ENCODE measurements around the gene MYH11. TPM values are rescaled to one million over a fixed set of nuclear protein-coding genes. Genes with fewer than 3 reads are reported as not detected.
"Not testable (repeated sequence)": the region's sequence is repeated elsewhere in the genome, so short reads cannot be mapped to it uniquely, and the experiment has no call there.

MYH11 gene
- polyA plus RNA-seq, 4 donors: 8.3 to 18.4 (median 10.6) TPM

- DNase-seq (ENCODE audit: low read depth in 4 of 4, low spot score in 2 of 4): not testable (repeated sequence)
Observed at GRCh38 chr16:15812401-15812750, 44.5 kb downstream of the MYH11 start.

DNA sequence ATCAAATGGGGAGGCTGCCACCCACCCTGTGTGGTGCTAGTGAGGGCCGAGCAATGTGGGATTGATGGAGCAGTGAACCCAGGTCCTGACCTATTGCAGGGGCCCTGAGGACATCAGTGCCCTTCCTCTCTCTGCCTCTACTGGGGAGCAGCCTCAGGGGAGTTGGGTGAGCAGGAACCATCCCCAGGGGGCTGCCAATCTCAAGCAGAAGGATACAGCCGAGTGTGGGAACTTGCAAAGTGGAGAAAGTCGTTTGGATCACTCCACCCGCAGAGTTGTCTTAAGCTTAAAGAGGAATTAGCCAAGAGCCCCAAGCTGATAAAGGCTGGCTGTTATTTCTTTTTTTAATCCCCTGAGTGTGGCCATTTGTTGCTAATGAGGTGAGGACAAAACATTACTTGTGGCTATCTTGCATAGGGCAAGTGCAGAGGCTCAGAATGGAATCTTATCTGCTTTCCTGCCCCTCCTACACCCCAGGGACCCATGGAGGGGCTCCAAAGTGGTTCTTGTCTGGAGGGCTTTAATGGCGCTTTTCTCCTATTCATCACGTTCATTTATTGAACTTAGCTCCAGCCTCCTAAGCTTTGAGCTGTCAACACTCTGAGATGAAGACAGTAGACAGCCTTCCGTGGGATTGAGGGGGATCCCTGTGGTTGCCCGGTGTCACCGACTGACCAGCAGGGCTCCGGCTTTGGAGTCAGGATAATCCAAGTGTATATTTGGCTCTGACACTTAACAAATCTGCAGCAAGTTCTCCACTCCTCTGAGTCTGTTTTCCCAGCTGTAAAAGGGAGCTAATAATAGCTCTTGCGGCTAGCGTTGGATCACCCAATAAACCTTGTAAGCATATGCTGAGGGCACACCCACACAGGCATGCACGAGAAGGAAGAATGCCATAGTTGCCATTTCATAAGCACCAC is 45.1 kb downstream of the MYH11 start:
- no peak for DNase-seq (ENCODE audit: low read depth in 4 of 4, low spot score in 2 of 4)

- DNase-seq (ENCODE audit: low read depth in 4 of 4, low spot score in 2 of 4): no peak
Observed at GRCh38 chr16:15810949-15811348, 45.9 kb downstream of the MYH11 start.

GRCh38 chr16:15810411-15810810 is 46.4 kb downstream of the MYH11 start:
- DNase-seq (ENCODE audit: low read depth in 4 of 4, low spot score in 2 of 4): no peak

- not testable (repeated sequence) for DNase-seq (ENCODE audit: low read depth in 4 of 4, low spot score in 2 of 4)
Observed at GRCh38 chr16:15809297-15809696, 47.5 kb downstream of the MYH11 start.

DNA sequence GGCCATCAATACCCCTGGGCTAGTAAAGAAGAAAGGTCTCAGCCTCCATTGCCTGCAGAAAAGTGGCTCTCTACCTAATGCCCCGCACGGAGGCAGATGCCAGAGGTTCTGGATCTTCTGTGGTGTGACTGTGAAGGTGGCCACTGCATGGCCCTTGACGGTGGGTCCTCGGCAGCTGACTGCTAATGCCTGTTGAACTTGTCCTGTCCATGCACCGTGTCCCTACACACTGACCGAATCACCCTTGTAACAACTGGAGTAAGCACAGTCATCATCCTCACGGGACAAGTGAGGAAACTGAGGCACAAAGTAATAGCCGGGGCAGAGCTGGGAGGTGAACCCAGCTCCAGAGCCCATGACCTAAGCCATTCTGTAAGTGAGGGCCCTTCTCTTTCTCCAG is 48.8 kb downstream of the MYH11 start:
- no peak for DNase-seq (ENCODE audit: low read depth in 4 of 4, low spot score in 2 of 4)

DNA sequence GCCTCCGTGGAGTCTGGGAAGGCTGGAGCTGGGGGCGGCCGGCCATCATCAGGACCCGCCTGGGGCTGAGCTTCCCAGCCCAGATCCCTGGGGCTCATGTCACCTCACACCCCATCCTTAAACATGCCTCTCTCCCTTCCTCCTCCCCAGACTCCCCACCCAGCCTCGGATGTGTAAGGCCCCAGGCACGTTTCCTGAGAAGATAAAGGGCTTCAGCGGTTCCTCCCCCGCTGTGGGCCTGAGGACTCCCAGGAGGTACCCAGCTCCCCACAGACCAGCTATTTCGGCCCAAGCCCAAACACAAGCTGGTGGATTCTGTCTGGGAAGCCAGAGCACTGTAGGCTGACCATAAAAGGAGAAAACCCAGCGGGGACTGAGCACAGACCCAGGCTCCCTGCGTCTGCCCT is 49.2 kb downstream of the MYH11 start:
- no peak for DNase-seq (ENCODE audit: low read depth in 4 of 4, low spot score in 2 of 4)

DNA sequence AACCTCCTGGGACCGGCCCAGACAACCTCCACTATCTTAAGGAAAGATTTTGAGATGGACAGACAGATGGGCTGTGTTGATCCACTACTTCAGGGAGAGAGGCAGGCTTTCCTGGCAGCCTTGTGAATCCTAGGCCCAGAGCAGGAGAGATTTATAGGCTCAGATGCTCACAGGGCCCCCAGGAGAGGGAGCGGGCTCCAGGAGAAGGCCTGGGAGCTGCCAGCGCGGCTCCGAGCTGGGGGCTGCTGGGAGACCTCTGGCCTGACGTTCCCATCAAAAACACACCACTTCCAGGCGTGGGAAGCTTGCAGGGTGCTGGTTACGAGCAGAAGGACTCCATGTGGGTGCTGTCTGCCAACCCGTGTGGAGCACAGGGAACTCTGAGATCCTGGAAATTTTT is 53.2 kb downstream of the MYH11 start:
- DNase-seq (ENCODE audit: low read depth in 4 of 4, low spot score in 2 of 4): no peak

DNA sequence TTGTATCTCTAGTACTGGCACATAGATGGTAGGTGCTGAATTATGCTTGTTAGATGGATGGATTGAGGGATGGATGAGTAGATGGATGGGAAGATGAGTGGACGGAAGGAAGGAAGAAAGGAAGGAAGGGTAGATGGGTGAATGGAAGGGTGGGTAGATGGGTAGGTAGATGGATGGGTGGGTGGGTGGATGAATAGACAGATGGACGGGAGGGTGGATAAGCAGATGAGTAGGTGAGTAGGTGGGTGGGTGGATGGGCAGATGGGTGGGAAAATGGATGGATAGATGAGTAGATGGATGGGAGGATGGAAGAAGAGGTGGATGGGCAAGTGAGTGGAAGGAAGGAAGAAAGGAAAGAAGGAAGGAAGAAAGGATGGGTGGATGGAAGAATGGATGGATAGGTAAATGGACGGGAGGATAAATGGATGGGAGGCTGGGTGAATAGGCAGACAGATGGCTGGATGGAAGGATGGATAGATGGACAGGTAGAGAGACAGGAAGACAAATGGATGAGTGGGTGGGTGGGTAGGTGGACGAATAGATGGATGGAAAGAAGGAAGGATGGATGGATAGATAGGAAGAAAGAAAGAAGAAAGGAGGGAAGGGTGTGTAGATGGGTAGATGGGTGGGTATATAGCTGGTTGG is 56.9 kb downstream of the MYH11 start:
- no peak for DNase-seq (ENCODE audit: low read depth in 4 of 4, low spot score in 2 of 4)

DNA sequence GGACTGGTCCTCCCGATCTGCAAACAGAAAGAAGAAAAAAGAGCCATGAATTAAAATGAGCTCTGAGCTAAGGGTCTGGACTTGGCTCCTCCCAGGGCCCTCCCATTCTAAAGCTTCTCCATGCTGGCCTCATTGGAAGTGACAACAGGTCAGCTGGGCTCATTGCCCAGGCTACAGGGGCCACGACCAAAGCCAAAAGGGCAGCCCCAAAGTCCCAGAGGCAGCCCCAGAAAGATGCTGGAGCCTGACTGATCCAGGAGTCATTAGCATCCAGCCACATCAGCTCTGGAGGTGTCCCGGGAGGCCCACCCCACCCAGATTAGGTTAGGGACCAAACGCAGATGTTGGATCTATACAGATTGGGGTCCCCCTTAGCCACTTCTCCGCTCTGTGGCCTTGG is 58.2 kb downstream of the MYH11 start:
- DNase-seq (ENCODE audit: low read depth in 4 of 4, low spot score in 2 of 4): no peak

DNA sequence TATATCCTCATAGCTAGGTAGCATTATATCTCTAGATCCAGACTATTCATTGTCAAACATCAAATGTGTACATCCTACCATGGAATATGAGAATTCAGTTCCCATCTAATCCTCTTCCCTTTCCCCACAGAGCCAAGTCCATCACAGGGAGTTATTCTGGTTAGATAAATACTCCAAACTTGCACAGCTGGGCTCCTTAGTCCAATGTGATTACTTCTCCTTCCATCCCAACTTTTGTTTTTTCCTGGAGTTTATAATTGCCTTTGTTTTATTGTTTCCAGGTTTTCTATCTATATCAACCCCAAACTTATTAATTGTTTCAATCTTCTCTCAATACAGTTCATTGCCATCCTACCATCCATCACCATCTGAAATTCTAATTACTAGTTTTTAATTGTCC is 59.9 kb downstream of the MYH11 start:
- no peak for DNase-seq (ENCODE audit: low read depth in 4 of 4, low spot score in 2 of 4)

DNA sequence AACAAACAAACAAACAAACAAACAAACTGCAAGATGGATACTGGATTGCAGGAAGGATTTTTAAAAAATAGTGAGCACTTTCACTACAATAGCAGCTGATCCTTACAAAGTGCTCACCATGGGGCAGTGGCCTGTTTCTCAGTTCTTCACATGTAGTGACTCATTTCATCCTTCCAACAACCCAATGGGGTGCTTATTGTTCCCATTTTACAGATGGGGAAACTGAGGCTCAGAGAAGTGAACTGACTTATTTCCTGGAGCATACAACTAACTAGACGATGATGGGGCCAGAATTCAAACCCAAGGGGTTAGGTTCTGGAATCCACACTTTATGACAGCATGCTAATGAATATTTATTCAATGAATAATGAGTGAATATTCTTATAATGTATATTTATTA is 61.2 kb downstream of the MYH11 start:
- no peak for DNase-seq (ENCODE audit: low read depth in 4 of 4, low spot score in 2 of 4)

DNA sequence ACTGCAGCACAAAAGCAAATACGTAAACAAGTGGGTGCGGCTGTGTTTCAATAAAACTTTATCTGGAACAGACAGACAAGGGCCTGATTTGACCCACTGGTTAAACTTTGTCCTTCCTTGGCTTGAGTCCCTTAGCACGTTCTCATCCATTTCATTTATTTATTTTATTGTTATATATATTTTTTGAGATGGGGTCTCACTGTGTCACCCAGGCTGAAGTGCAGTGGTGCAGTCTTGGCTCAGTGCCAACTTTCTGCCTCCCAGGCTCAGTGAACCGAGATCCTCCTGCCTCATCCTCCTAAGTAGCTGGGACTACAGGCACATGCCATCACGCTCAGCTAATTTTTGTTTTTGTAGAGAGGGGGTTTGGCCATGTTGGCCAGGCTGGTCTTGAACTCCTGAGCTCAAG is 64.3 kb downstream of the MYH11 start:
- no peak for DNase-seq (ENCODE audit: low read depth in 4 of 4, low spot score in 2 of 4)

GRCh38 chr16:15790458-15790857 is 66.4 kb downstream of the MYH11 start:
- DNase-seq (ENCODE audit: low read depth in 4 of 4, low spot score in 2 of 4): no peak

- not testable (repeated sequence) for DNase-seq (ENCODE audit: low read depth in 4 of 4, low spot score in 2 of 4)
Observed at GRCh38 chr16:15789816-15790215, 67.0 kb downstream of the MYH11 start.

- DNase-seq (ENCODE audit: low read depth in 4 of 4, low spot score in 2 of 4): no peak
Observed at GRCh38 chr16:15788846-15789239, 68.0 kb downstream of the MYH11 start.

GRCh38 chr16:15786501-15786900 is 70.3 kb downstream of the MYH11 start:
- no peak for DNase-seq (ENCODE audit: low read depth in 4 of 4, low spot score in 2 of 4)

DNA sequence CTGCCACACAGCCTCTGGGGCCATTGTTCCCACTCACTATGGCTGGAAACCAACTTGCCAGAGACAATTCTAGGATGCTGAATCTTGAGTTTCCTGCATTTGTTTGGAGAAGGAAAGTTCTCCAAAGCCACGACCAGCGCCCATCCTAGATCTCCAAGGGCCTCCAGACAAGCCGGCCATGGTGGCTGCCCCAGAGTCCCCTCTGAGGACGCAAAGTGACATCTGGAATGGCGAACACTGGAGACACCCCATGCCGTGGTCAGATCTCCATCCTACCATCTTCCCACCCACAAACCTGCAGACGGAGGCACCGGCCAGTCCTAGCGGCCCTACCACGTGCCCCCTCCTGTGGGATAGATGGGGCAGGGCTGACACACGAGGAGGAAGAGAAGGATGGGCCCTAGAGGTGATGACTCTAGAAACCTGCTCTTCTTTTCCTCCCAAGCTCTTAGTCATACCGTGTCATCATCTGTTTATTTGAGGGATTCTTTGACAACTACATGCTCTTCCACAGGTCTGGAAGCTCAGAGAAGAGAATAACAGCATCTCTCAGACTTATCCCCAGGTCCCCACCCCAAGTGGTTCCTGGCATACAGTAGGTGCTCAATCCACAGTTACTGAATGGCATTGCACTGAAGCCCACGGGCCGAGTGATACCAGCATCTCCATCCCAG is 71.3 kb downstream of the MYH11 start:
- no peak for DNase-seq (ENCODE audit: low read depth in 4 of 4, low spot score in 2 of 4)

- DNase-seq (ENCODE audit: low read depth in 4 of 4, low spot score in 2 of 4): no peak
Observed at GRCh38 chr16:15783985-15784384, 72.8 kb downstream of the MYH11 start.

- no peak for DNase-seq (ENCODE audit: low read depth in 4 of 4, low spot score in 2 of 4)
Observed at GRCh38 chr16:15782573-15783365, 74.1 kb downstream of the MYH11 start.

- no peak for DNase-seq (ENCODE audit: low read depth in 4 of 4, low spot score in 2 of 4)
Observed at GRCh38 chr16:15781650-15782049, 75.2 kb downstream of the MYH11 start.
